ENCODE data around the gene HOXC10.
A peak's percentile ranks its signal among the peaks of the same experiment; 100 is the strongest.

The HOXC10 gene

DNA sequence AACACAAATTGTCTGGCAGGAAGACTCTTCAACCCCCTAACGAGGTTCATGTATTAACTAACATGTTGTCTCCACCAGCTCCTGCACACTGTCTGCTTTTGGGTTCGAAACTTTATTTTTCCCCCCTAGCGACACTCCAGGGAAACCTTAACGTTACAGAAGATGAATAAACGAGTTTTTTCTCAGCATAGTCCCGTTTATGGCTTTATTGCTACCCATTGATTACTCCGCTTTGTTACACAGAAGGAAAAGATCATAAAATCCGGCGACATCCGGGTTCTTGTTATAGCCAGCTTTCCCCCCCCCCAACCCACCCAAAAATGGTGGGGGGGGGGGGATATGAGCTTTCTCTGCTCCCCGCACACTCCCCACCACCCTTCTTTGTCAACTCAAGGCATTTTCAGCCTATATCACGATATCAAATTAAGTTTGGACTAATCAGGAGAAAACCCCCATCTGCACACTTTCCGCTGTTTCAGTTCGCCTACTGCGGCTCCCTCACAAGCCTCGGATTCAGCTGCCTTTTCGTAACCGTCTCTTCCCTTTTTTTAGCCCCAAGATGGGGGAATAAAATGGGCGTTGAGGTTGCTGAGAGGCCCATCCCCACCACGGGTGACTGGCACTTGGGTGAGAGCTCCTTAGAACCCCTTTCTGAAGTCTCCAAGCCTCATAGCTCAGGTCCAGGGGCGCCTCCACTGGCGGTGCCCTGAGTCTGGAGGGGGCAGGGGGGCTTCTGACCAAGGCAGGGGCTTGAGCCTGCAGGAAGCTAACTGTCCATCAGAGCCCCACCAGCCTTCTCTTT, 41.9 kb downstream of the HOXC10 start:
- TF ChIP-seq, protein P1, sequence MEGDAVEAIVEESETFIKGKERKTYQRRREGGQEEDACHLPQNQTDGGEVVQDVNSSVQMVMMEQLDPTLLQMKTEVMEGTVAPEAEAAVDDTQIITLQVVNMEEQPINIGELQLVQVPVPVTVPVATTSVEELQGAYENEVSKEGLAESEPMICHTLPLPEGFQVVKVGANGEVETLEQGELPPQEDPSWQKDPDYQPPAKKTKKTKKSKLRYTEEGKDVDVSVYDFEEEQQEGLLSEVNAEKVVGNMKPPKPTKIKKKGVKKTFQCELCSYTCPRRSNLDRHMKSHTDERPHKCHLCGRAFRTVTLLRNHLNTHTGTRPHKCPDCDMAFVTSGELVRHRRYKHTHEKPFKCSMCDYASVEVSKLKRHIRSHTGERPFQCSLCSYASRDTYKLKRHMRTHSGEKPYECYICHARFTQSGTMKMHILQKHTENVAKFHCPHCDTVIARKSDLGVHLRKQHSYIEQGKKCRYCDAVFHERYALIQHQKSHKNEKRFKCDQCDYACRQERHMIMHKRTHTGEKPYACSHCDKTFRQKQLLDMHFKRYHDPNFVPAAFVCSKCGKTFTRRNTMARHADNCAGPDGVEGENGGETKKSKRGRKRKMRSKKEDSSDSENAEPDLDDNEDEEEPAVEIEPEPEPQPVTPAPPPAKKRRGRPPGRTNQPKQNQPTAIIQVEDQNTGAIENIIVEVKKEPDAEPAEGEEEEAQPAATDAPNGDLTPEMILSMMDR (conservative IDR thresholded peaks at IDR 0.05) = no peak
- H3K27ac ChIP-seq = peak overlapping the region; percentile 89

DNA sequence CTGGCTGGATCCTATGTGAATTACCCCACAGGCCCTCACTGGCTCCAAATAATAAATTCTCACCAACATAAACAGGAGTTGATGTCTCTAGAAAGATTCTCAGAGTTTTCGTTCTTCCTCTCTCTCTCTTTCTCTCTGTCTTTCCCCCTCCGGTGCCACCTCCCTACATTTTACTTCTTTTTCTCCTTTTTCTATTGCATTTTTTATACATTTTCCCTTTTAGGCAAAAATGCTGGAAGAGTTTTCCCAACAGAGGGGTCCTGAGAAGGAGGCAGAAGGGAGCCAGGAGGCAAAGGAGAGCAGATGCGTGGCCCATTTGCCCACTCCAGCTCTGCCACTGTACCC, 42.5 kb downstream of the HOXC10 start:
- TF ChIP-seq, protein P1 (conservative IDR thresholded peaks at IDR 0.05) = no peak
- H3K27ac ChIP-seq = peak overlapping the region; percentile 89

DNA sequence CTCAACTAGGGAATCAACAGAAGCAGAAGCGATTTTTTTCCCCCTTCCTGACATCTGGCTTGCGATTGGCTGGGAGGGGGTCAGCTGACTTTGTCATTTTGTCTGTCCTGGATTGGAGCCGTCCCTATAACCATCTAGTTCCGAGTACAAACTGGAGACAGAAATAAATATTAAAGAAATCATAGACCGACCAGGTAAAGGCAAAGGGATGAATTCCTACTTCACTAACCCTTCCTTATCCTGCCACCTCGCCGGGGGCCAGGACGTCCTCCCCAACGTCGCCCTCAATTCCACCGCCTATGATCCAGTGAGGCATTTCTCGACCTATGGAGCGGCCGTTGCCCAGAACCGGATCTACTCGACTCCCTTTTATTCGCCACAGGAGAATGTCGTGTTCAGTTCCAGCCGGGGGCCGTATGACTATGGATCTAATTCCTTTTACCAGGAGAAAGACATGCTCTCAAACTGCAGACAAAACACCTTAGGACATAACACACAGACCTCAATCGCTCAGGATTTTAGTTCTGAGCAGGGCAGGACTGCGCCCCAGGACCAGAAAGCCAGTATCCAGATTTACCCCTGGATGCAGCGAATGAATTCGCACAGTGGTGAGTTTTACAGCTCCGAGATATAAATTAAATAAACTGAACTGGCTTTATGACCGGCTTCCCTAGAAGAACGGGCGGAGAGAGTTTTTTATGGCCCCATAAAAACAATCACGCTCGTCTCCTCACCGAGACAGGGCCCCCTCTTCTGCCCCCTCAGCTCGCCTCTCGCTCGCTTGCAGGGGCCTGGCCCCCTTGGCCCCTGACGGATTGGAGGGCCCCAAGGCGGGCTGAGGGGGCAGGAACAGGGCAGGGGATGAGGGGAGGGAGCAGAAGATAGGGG, 43.6 kb downstream of the HOXC10 start, which contains the start of gene HOXC6:
Gene HOXC6, plus strand, starts transcription at position 127 of the 888 bp plus-strand sequence. Its CDS starts 82 bp downstream, at position 209.
- peak within 1 kb of the TSS; percentile 89 for H3K27ac ChIP-seq
- TF ChIP-seq, protein P1 (conservative IDR thresholded peaks at IDR 0.05) = no peak

DNA sequence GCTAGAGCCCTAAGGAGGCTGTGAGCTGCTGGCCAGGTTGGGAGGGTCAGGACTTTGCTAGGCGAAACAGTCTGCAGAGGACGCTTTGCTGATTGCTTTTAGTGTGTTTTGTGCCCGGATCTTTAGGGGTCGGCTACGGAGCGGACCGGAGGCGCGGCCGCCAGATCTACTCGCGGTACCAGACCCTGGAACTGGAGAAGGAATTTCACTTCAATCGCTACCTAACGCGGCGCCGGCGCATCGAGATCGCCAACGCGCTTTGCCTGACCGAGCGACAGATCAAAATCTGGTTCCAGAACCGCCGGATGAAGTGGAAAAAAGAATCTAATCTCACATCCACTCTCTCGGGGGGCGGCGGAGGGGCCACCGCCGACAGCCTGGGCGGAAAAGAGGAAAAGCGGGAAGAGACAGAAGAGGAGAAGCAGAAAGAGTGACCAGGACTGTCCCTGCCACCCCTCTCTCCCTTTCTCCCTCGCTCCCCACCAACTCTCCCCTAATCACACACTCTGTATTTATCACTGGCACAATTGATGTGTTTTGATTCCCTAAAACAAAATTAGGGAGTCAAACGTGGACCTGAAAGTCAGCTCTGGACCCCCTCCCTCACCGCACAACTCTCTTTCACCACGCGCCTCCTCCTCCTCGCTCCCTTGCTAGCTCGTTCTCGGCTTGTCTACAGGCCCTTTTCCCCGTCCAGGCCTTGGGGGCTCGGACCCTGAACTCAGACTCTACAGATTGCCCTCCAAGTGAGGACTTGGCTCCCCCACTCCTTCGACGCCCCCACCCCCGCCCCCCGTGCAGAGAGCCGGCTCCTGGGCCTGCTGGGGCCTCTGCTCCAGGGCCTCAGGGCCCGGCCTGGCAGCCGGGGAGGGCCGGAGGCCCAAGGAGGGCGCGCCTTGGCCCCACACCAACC, 44.8 kb downstream of the HOXC10 start:
- H3K27ac ChIP-seq = no peak overlapping the region
- TF ChIP-seq, protein P1 (conservative IDR thresholded peaks at IDR 0.05) = no peak

DNA sequence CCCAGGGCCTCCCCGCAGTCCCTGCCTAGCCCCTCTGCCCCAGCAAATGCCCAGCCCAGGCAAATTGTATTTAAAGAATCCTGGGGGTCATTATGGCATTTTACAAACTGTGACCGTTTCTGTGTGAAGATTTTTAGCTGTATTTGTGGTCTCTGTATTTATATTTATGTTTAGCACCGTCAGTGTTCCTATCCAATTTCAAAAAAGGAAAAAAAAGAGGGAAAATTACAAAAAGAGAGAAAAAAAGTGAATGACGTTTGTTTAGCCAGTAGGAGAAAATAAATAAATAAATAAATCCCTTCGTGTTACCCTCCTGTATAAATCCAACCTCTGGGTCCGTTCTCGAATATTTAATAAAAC, 45.5 kb downstream of the HOXC10 start:
- no peak overlapping the region for H3K27ac ChIP-seq

DNA sequence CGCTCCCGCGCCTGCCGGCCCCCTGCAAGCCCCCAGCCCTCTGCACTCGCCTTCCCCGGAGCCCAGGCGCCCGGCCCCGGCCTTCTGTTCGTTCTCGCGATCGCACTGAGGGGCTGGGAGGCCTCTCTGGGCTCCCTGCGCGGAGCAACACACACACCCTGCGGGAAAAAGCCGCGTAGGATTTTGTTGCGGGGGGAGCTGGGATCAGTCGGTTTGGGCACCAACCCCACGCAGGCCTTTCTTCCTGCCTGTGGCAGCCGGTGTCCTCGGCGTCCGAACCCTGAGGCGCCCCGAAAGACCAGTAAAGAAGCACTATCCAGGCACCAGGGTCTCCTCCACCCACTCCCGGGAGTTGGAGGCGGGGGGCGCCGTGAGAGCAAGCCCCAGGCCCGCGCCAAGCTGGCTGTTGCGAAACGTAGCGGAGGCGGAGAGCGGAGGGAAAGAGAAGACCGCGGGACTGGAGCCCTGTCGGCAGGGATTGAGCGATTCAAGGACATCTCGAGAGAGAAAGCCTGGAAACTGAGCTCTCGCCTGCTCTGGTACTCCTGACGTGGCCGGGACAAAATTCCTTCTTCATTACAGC, 46.0 kb downstream of the HOXC10 start:
- TF ChIP-seq, protein P1 (conservative IDR thresholded peaks at IDR 0.05) = no peak
- no peak overlapping the region for H3K27ac ChIP-seq

More for the DNA sequence above, 45.5 kb downstream of the HOXC10 start:
- TF ChIP-seq, protein P1 (conservative IDR thresholded peaks at IDR 0.05) = no peak
